Panc1 (cell line): ENCODE data around the gene AGAP1. TPM values are rescaled to one million over a fixed set of nuclear protein-coding genes. Genes with fewer than 3 reads are reported as not detected.

Experiments
- ATAC-seq: fragments of 200-7000 bp; cut with Tn5 transposase; 2 replicates; pipeline ENCODE4 v1.9.1; 2020; ENCODE audit warnings: mild to moderate bottlenecking, moderate library complexity
- BruUV-seq: library from RNA; stranded (reverse); fragments of 400-500 nt; replicated peaks from 2 replicates; lab custom pipeline; 2021; lab: Mats Ljungman, UMichigan
- CTCF ChIA-PET: fragments of 300-600 bp; sonication (Branson Sonifier 250); formaldehyde crosslinking; loops from one replicate; lab custom pipeline; 2022; ENCODE audit warnings: antibody characterized with exemption; lab: Charles Lee
- POLR2A ChIA-PET: fragments of 300-600 bp; sonication (Branson Sonifier 250); formaldehyde crosslinking; loops from one replicate; lab custom pipeline; 2022; ENCODE audit warnings: antibody characterized with exemption; lab: Charles Lee
- DNase-seq: peaks from one replicate; pipeline ENCODE4 v3.0.0-alpha.2; 2010; ENCODE audit warnings: low read depth, low spot score
- H3K27ac ChIP-seq: 2 replicates; pipeline ENCODE4 v1.5.1; 2011; ENCODE audit warnings: mild to moderate bottlenecking, low read length, inconsistent platforms
- H3K27me3 ChIP-seq: fragments of 200-500 bp; sonication (Bioruptor generic); 2 replicates; pipeline ENCODE4 v1.6.0; 2014; ENCODE audit warnings: low read length, inconsistent platforms; ENCODE audit not compliant: control insufficient read depth, insufficient read depth
- H3K36me3 ChIP-seq: fragments of 200-500 bp; sonication (Bioruptor generic); 2 replicates; pipeline ENCODE4 v1.5.1; 2014; ENCODE audit warnings: inconsistent platforms, mild to moderate bottlenecking, low read length, moderate library complexity; ENCODE audit not compliant: control insufficient read depth, insufficient read depth
- H3K4me1 ChIP-seq: 2 replicates; pipeline ENCODE4 v1.5.1; 2011; ENCODE audit warnings: inconsistent platforms, mild to moderate bottlenecking, low read length, moderate library complexity; ENCODE audit not compliant: control insufficient read depth, insufficient read depth
- H3K4me3 ChIP-seq, 2 experiments: 2 replicates each; pipeline ENCODE4 v1.5.1; 2011 to 2012; ENCODE audit warnings: low read depth in 2 of 2, low read length in 2 of 2, mild to moderate bottlenecking in 2 of 2, inconsistent platforms in 1 of 2, moderate library complexity in 1 of 2
- H3K9me3 ChIP-seq: fragments of 200-500 bp; sonication (Bioruptor generic); 2 replicates; pipeline ENCODE4 v1.5.1; 2014; ENCODE audit warnings: low read depth, mild to moderate bottlenecking, inconsistent platforms, low read length, moderate library complexity; ENCODE audit not compliant: control insufficient read depth, insufficient read depth
- CTCF ChIP-seq: fragments of 450-650 bp; IDR thresholded peaks from 2 replicates; pipeline ENCODE4 v1.5.1; 2017; ENCODE audit warnings: mild to moderate bottlenecking
- POLR2AphosphoS5 ChIP-seq: IDR thresholded peaks from 2 replicates; pipeline ENCODE4 v1.6.1; 2012; ENCODE audit warnings: mild to moderate bottlenecking, low read depth, low read length, moderate library complexity
- REST ChIP-seq, 2 experiments: IDR thresholded peaks; 2 replicates each; pipeline ENCODE4 v1.6.1; 2011 to 2012; ENCODE audit warnings: low read depth in 2 of 2, control low read depth in 1 of 2, low read length in 1 of 2, mild to moderate bottlenecking in 1 of 2, moderate library complexity in 1 of 2; ENCODE audit not compliant: insufficient read depth in 1 of 2
- SIN3A ChIP-seq: IDR thresholded peaks from 2 replicates; pipeline ENCODE4 v1.6.1; 2012; ENCODE audit warnings: low read depth, mild to moderate bottlenecking, low read length, moderate library complexity, borderline replicate concordance; ENCODE audit not compliant: insufficient read depth
- TCF7L2 ChIP-seq: IDR thresholded peaks from 2 replicates; pipeline ENCODE4 v1.6.1; 2011; ENCODE audit warnings: mild to moderate bottlenecking, low read depth, low read length, inconsistent platforms
- in situ Hi-C: cut with HindIII; loops from 2 replicates; pipeline ENCODE4 v1.10.0; 2016; ENCODE audit warnings: low sequenced_read_pairs, low pct_unique_long_range_greater_than_20kb
- intact Hi-C: fragments of 100-400 bp; cut with micrococcal nuclease; formaldehyde crosslinking; loops from one replicate; pipeline ENCODE4 v1.10.0; 2022; ENCODE audit not compliant: unreplicated experiment
- total RNA-seq: library from RNA; stranded (reverse); gene quantifications from one replicate; pipeline ENCODE4 v1.2.1, GENCODE V29; 2021; ENCODE audit not compliant: unreplicated experiment

The AGAP1 gene
- total RNA-seq, 1 experiment from 2014 or later, result 38.9 TPM

GRCh38 chr2:236008006-236008405 is 514.2 kb downstream of the AGAP1 start:
- intact Hi-C loops, result no loop called here

DNA sequence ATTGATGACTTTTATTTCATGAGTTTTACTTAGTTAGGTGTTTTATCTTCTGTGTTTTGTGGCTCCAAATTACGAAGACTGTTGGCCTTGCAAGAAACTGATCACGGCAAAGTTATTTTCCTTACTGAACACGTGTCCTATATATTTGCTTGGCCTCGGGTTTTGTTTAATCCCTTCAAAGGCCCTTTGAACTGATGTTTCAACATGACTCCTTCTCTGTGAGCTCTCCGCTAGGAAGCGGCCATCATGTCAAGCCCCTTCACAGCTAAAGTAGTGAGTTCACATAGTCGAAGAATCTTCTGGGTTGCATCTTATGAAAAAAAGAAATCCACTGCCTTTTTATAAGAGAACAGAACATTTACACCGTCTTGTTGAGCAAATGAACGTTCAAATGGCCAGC is 515.0 kb downstream of the AGAP1 start:
- Histone ChIP-seq H3K27me3 (no peaks in the 10 kb centered on the region), H3K4me3 (no peak overlapping the region), H3K9me3 (no peaks in the 10 kb centered on the region), H3K36me3 (no peaks in the 10 kb centered on the region), H3K4me1 (no peaks in the 10 kb centered on the region), H3K27ac (no peak overlapping the region)
- POLR2A ChIA-PET, result no interaction called here
- intact Hi-C loops (no loop called here), in situ Hi-C loops (no loop called here)
- no TSS peak for BruUV-seq
- TF ChIP-seq SIN3A (no peak), POLR2AphosphoS5 (no peak), TCF7L2 (no peak), CTCF (no peak), REST (IDR thresholded peaks at IDR 0.05; ENCODE audit: insufficient read depth in 1 of 2, low read depth in 2 of 2, low read length in 1 of 2) (no peak)
- CTCF ChIA-PET, result no interaction called here
- no peak for DNase-seq
- no peak for ATAC-seq

More at GRCh38 chr2:236008006-236008405, 514.2 kb downstream of the AGAP1 start:
- BruUV-seq, result no TSS peak
- Histone ChIP-seq H3K27me3 (no peaks in the 10 kb centered on the region), H3K4me1 (no peaks in the 10 kb centered on the region), H3K4me3 (no peak overlapping the region), H3K36me3 (no peaks in the 10 kb centered on the region), H3K27ac (no peak overlapping the region), H3K9me3 (no peaks in the 10 kb centered on the region)
- ATAC-seq (no peak), DNase-seq (no peak)
- POLR2A ChIA-PET, result no interaction called here
- no peak for TF ChIP-seq POLR2AphosphoS5
- CTCF ChIA-PET, result no interaction called here
- in situ Hi-C loops, result no loop called here

DNA sequence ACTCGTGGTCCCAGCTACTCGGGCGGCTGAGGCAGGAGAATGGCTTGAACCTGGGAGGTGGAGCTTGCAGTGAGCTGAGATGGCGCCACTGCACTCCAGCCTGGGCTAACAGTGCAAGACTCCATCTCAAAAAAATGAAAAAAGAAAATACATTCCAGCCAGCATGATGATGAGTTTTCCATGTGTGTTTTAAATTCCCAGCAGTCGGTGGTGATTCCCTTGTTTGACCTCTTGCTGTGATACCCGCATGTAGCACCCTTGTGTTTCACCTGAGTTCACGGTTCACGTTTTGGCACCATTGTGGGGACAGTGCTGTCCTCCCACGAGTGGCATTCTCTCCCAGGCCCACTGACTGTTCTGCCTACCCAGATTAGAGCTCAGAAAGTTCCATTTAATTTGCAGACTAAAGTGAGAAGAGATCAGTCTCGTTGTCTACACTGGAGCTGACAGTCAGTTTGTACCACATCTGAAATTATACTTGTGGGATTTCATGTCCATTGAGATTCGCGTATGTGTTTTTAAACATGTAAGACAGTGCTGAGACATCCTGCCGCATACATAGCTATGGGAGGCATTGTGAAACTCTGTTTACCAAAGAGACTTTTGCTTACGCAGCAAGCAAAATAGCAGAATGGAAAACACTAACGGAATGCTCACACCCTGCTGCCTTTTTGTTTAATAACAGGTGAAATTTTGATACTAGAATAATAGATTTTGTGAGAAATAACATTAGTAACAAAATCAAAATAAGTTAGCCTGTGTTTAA is 517.3 kb downstream of the AGAP1 start:
- H3K36me3 ChIP-seq, result no peaks in the 10 kb centered on the region
- BruUV-seq, result no TSS peak
- H3K27me3 ChIP-seq, result no peaks in the 10 kb centered on the region
- ChIA-PET POLR2A (no interaction called here), CTCF (no interaction called here)
- no peak for TF ChIP-seq POLR2AphosphoS5
- TF ChIP-seq CTCF, result no peak
- TF ChIP-seq SIN3A, result no peak
- no peak for TF ChIP-seq REST (IDR thresholded peaks at IDR 0.05; ENCODE audit: insufficient read depth in 1 of 2, low read depth in 2 of 2, low read length in 1 of 2)
- TF ChIP-seq TCF7L2, result no peak
- intact Hi-C loops, result no loop called here
- no peak for ATAC-seq
- no peak overlapping the region for H3K4me3 ChIP-seq
- H3K4me1 ChIP-seq, result no peaks in the 10 kb centered on the region
- no peak overlapping the region for H3K27ac ChIP-seq
- no peaks in the 10 kb centered on the region for H3K9me3 ChIP-seq
- DNase-seq, result no peak
- in situ Hi-C loops, result no loop called here
